ENCODE data around the gene KANSL2. TPM values are rescaled to one million over a fixed set of nuclear protein-coding genes. Genes with fewer than 3 reads are reported as not detected.

KANSL2 gene
- total and polyA plus RNA-seq, 9 of the 15 experiments (the other 6 are each of a cell fraction or from before 2014, with no cell fraction given), result 41.1 to 89.8 (median 55.4) TPM

DNA sequence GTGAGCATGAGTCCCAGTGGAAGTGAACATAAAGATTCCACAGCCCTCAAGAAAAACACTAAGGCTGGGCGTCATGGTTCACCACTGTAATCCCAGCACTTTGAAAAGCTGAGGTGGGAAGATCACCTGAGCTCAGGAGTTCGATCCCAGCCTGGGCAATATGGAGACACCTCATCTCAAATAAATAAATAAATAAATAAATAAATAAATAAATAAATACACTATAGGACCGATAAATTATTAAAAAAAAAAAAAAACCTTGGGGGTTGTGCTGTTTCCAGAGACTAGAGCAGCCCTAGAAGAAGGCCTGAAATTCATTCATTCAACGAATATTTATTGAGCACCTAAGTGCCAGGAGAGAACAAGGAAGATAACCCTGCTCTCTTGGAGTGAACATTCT lies 1.5 kb upstream of the KANSL2 start:
- Histone ChIP-seq H3K9ac (ENCODE audit: insufficient read depth in 1 of 2, low read depth in 2 of 2, low read length in 2 of 2) (no peak overlapping the region), H3K4me2 (ENCODE audit: insufficient read depth, low read length) (0 out of 2 replicates have a peak overlapping the region, but pooled peaks have one; percentile 1), H3K36me3 (ENCODE audit: control insufficient read depth, insufficient read depth, low read length) (peaks cover 35% of the 10 kb centered on the region), H3K27ac (ENCODE audit: extremely low read depth, low read depth, low read length) (no peak overlapping the region), H3K79me2 (ENCODE audit: control insufficient read depth, insufficient read depth, low read length) (peaks cover 36% of the 10 kb centered on the region), H3K9me3 (replicated peaks; ENCODE audit: control insufficient read depth, insufficient read depth, low read depth, low read length) (no peaks in the 10 kb centered on the region), H4K20me1 (replicated peaks; ENCODE audit: control insufficient read depth, insufficient read depth, low read length) (no peaks in the 10 kb centered on the region), H3K9me1 (ENCODE audit: control insufficient read depth, insufficient read depth, low read length) (no peaks in the 10 kb centered on the region), H2AFZ (ENCODE audit: low read depth, low read length) (peak overlapping the region; percentile 97; the same call in 1 of the 2 replicates), H3K4me3 (no peak overlapping the region), H3K4me1 (replicated peaks in 1 of 2; ENCODE audit: control insufficient read depth in 2 of 2, insufficient read depth in 2 of 2, low read length in 2 of 2) (peaks cover 14 to 23% of the 10 kb centered on the region in 2 experiments; a peak in 4 of 5 replicates), H3K27me3 (ENCODE audit: control insufficient read depth in 2 of 2, insufficient read depth in 2 of 2, low read length in 2 of 2) (no peaks in the 10 kb centered on the region)
- no TSS peak for BruUV-seq (replicated peaks)
- in situ Hi-C loops (cut with MboI), result no loop called here
- DNase-seq (ENCODE audit: extremely low read depth in 1 of 4, low spot score in 3 of 4) (no peak), ATAC-seq (no peak), FAIRE-seq (no peak)
- intact Hi-C loops (cut with micrococcal nuclease), result loop anchor here (2.0 kb wide), 1 partner anchor 33 kb away; the partner anchor contains the start of gene CCNT1
- POLR2A ChIA-PET, result interaction anchor here (2.2 to 4.7 kb wide), 4 partner anchors 8 to 32 kb away, joined by 11 to 45 read pairs (median 14); no protein-coding TSS in a partner anchor
- CTCF ChIA-PET (ENCODE audit: low intra/inter-chr PET ratio), result no interaction called here
- 57% methylated on average over 4 of the region's 4 CpGs for WGBS (ENCODE audit: insufficient coverage, low coverage, missing lambda C conversion rate)
- TF ChIP-seq, protein P1, sequence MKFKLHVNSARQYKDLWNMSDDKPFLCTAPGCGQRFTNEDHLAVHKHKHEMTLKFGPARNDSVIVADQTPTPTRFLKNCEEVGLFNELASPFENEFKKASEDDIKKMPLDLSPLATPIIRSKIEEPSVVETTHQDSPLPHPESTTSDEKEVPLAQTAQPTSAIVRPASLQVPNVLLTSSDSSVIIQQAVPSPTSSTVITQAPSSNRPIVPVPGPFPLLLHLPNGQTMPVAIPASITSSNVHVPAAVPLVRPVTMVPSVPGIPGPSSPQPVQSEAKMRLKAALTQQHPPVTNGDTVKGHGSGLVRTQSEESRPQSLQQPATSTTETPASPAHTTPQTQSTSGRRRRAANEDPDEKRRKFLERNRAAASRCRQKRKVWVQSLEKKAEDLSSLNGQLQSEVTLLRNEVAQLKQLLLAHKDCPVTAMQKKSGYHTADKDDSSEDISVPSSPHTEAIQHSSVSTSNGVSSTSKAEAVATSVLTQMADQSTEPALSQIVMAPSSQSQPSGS (CRISPR knock-in tag; IDR thresholded peaks at IDR 0.05), result no peak
- TF ChIP-seq EGR1 (conservative IDR thresholded peaks at IDR 0.05) (no peak), CHCHD3 (CRISPR knock-in tag; IDR thresholded peaks at IDR 0.05) (no peak), FOXJ3 (CRISPR knock-in tag; IDR thresholded peaks at IDR 0.05) (no peak), ZNF431 (CRISPR knock-in tag; IDR thresholded peaks at IDR 0.05) (no peak), PCBP2 (IDR thresholded peaks at IDR 0.05; ENCODE audit: low read depth, low read length, poor library complexity, severe bottlenecking) (no peak), WHSC1 (IDR thresholded peaks at IDR 0.05; ENCODE audit: low read length) (no peak)
- TF ChIP-seq, protein P2, sequence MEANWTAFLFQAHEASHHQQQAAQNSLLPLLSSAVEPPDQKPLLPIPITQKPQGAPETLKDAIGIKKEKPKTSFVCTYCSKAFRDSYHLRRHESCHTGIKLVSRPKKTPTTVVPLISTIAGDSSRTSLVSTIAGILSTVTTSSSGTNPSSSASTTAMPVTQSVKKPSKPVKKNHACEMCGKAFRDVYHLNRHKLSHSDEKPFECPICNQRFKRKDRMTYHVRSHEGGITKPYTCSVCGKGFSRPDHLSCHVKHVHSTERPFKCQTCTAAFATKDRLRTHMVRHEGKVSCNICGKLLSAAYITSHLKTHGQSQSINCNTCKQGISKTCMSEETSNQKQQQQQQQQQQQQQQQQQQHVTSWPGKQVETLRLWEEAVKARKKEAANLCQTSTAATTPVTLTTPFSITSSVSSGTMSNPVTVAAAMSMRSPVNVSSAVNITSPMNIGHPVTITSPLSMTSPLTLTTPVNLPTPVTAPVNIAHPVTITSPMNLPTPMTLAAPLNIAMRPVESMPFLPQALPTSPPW (CRISPR knock-in tag; IDR thresholded peaks at IDR 0.05), result no peak
- TF ChIP-seq, protein P3, sequence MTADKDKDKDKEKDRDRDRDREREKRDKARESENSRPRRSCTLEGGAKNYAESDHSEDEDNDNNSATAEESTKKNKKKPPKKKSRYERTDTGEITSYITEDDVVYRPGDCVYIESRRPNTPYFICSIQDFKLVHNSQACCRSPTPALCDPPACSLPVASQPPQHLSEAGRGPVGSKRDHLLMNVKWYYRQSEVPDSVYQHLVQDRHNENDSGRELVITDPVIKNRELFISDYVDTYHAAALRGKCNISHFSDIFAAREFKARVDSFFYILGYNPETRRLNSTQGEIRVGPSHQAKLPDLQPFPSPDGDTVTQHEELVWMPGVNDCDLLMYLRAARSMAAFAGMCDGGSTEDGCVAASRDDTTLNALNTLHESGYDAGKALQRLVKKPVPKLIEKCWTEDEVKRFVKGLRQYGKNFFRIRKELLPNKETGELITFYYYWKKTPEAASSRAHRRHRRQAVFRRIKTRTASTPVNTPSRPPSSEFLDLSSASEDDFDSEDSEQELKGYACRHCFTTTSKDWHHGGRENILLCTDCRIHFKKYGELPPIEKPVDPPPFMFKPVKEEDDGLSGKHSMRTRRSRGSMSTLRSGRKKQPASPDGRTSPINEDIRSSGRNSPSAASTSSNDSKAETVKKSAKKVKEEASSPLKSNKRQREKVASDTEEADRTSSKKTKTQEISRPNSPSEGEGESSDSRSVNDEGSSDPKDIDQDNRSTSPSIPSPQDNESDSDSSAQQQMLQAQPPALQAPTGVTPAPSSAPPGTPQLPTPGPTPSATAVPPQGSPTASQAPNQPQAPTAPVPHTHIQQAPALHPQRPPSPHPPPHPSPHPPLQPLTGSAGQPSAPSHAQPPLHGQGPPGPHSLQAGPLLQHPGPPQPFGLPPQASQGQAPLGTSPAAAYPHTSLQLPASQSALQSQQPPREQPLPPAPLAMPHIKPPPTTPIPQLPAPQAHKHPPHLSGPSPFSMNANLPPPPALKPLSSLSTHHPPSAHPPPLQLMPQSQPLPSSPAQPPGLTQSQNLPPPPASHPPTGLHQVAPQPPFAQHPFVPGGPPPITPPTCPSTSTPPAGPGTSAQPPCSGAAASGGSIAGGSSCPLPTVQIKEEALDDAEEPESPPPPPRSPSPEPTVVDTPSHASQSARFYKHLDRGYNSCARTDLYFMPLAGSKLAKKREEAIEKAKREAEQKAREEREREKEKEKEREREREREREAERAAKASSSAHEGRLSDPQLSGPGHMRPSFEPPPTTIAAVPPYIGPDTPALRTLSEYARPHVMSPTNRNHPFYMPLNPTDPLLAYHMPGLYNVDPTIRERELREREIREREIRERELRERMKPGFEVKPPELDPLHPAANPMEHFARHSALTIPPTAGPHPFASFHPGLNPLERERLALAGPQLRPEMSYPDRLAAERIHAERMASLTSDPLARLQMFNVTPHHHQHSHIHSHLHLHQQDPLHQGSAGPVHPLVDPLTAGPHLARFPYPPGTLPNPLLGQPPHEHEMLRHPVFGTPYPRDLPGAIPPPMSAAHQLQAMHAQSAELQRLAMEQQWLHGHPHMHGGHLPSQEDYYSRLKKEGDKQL (CRISPR knock-in tag; IDR thresholded peaks at IDR 0.05; ENCODE audit: borderline replicate concordance), result no peak
- TF ChIP-seq, protein P4, sequence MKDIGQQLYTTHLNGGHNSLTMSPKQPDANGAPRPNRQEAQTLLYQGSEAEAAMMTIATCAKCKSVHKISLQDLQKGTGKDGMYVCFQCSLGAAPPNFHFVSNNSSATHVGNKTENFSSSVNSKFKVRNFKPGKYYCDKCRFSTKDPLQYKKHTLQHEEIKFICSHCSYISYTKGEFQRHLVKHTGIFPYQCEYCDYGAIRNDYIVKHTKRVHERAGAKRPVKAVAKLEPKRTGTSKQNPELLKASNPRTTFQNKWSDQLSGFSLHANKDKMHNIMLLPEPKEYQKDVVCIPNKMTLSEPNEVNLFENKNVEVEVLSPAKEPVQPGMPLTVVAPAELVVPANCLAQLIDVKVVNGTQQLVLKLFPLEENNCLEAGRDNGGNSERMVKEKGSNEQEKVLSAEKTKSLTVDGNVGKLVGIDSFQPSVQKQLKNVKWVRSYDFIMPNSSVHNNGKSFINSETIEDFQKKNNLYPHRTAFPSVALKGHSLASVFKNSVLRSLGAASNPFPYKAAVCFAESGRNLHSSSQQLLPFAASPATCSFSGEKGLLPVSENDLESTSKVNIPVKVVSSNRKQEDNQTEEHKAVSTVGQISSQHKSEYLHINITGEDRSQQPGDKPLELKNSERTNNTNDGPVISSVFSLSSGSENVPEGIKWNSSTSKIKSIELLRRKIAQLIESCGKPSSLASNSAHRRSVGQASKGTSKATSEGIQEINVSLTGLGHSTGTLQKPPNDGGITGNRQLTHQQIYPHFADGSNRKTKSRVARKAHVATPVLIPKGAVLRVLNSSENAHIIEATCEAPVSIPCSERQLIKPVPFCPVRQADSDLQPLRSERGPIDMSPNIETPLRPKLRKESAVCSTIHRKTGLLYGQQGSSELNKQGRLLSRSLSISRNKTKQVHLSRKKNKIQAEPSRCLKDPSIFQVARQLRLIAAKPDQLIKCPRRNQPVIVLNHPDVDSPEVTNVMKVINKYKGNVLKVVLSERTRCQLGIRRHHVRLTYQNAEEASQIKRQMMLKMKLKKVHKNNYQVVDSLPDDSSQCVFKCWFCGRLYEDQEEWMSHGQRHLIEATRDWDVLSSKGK (CRISPR knock-in tag; IDR thresholded peaks at IDR 0.05), result no peak

Data from K562 (cell line).